Activated T-helper 1 cell treated with anti-CD3 and anti-CD28 coated beads, Interleukin-12 subunit alpha, Interleukin-12 subunit beta, Interleukin-2, Interleukin-4 antibody, amounts not matched to agents 30 ng/mL and 10 ng/mL and 1 ng/mL, durations not matched to agents 14 hours and 24 hours and 36 hours (primary cell): ENCODE results near the gene FADD. TPM values are rescaled to one million over a fixed set of nuclear protein-coding genes. Genes with fewer than 3 reads are reported as not detected.
A peak's percentile ranks its signal among the peaks of the same experiment; 100 is the strongest.

Experiments used
- DNase-seq: peaks from one replicate; pipeline ENCODE4 v3.0.0; 2021; ENCODE audit warnings: low spot score
- H3K27ac Mint-ChIP-seq: one replicate; pipeline ENCODE4 v1.8.0; 2021; ENCODE audit warnings: mild to moderate bottlenecking, mixed read lengths
- H3K27me3 Mint-ChIP-seq: one replicate; pipeline ENCODE4 v1.8.0; 2022; ENCODE audit warnings: mild to moderate bottlenecking, moderate library complexity, mixed read lengths; ENCODE audit not compliant: insufficient read depth
- H3K36me3 Mint-ChIP-seq: one replicate; pipeline ENCODE4 v1.8.0; 2021; ENCODE audit warnings: low read depth, mixed read lengths
- H3K4me1 Mint-ChIP-seq: one replicate; pipeline ENCODE4 v1.8.0; 2021; ENCODE audit warnings: low read depth, mixed read lengths
- H3K4me3 Mint-ChIP-seq: one replicate; pipeline ENCODE4 v1.8.0; 2021; ENCODE audit warnings: mild to moderate bottlenecking, moderate library complexity, mixed read lengths
- H3K9me3 Mint-ChIP-seq: one replicate; pipeline ENCODE4 v1.8.0; 2021; ENCODE audit warnings: mixed read lengths
- intact Hi-C: fragments of 100-400 bp; cut with micrococcal nuclease; formaldehyde crosslinking; loops from one replicate; pipeline ENCODE4 v1.15.1; 2024
- total RNA-seq: library from RNA; stranded (reverse); gene quantifications from 2 replicates; pipeline ENCODE4 v1.2.3, GENCODE V29; 2022

FADD gene
- total RNA-seq, 1 donor from 2014 or later = 47.9 TPM

- peak overlapping the region; percentile 99 for H3K4me3 Mint-ChIP-seq
These were observed 924 bp upstream of the FADD start for GRCh38 chr11:70201882-70202861.

GRCh38 chr11:70203751-70204465, 812 bp downstream of the FADD start:
- H3K27ac Mint-ChIP-seq = peak overlapping the region; percentile 99
- intact Hi-C loops = loop anchor here (1.0 to 5.0 kb wide), 9 partner anchors 66 to 1248 kb away; partner anchors contain the start of genes CTTN, LTO1, NADSYN1 and PPFIA1
- peaks cover 42% of the 10 kb centered on the region for H3K4me1 Mint-ChIP-seq
- H3K4me3 Mint-ChIP-seq = peak overlapping the region; percentile 99
- H3K27me3 Mint-ChIP-seq = peaks cover 9% of the 10 kb centered on the region
- H3K36me3 Mint-ChIP-seq = peaks cover 39% of the 10 kb centered on the region
- DNase-seq = peak; percentile 82
- no peaks in the 10 kb centered on the region for H3K9me3 Mint-ChIP-seq

More at GRCh38 chr11:70201882-70202861, 924 bp upstream of the FADD start:
- intact Hi-C loops = loop anchor here (2.0 to 5.0 kb wide), 5 partner anchors 199 to 1250 kb away; partner anchors contain the start of genes NADSYN1 and TPCN2
- Mint-ChIP-seq H3K27me3 (peaks cover 9% of the 10 kb centered on the region), H3K9me3 (no peaks in the 10 kb centered on the region), H3K4me1 (peaks cover 33% of the 10 kb centered on the region), H3K36me3 (peaks cover 29% of the 10 kb centered on the region), H3K27ac (peak overlapping the region; percentile 96)
- DNase-seq = no peak

- no peaks in the 10 kb centered on the region for H3K9me3 Mint-ChIP-seq
- H3K36me3 Mint-ChIP-seq = peaks cover 44% of the 10 kb centered on the region
- DNase-seq = no peak
- H3K4me1 Mint-ChIP-seq = peaks cover 43% of the 10 kb centered on the region
- H3K27me3 Mint-ChIP-seq = peaks cover 9% of the 10 kb centered on the region
- peak overlapping the region; percentile 99 for H3K4me3 Mint-ChIP-seq
- peak overlapping the region; percentile 99 for H3K27ac Mint-ChIP-seq
- intact Hi-C loops = loop anchor here (2.0 to 5.0 kb wide), 4 partner anchors 194 to 1248 kb away; partner anchors contain the start of genes CTTN and NADSYN1
These were observed 1.3 kb downstream of the FADD start for GRCh38 chr11:70204466-70204799.

- intact Hi-C loops = loop anchor here (2.0 kb wide), 1 partner anchor 194 kb away; the partner anchor contains the start of gene CTTN
- peaks cover 47% of the 10 kb centered on the region for H3K4me1 Mint-ChIP-seq
- DNase-seq = no peak
- H3K27ac Mint-ChIP-seq = peak overlapping the region; percentile 99
- peaks cover 49% of the 10 kb centered on the region for H3K36me3 Mint-ChIP-seq
- peak overlapping the region; percentile 99 for H3K4me3 Mint-ChIP-seq
- no peaks in the 10 kb centered on the region for H3K9me3 Mint-ChIP-seq
- H3K27me3 Mint-ChIP-seq = peaks cover 2% of the 10 kb centered on the region
These were observed 2.1 kb downstream of the FADD start for GRCh38 chr11:70205049-70205725.

GRCh38 chr11:70205766-70206165, 2.7 kb downstream of the FADD start:
- no peaks in the 10 kb centered on the region for H3K9me3 Mint-ChIP-seq
- intact Hi-C loops = loop anchor here (2.0 kb wide), 1 partner anchor 193 kb away; the partner anchor contains the start of gene CTTN
- peaks cover 51% of the 10 kb centered on the region for H3K36me3 Mint-ChIP-seq
- peak overlapping the region; percentile 99 for H3K4me3 Mint-ChIP-seq
- peaks cover 49% of the 10 kb centered on the region for H3K4me1 Mint-ChIP-seq
- H3K27ac Mint-ChIP-seq = peak overlapping the region; percentile 99
- peaks cover 2% of the 10 kb centered on the region for H3K27me3 Mint-ChIP-seq
- DNase-seq = peak; percentile 6

GRCh38 chr11:70206226-70206981, 3.3 kb downstream of the FADD start:
- Mint-ChIP-seq H3K36me3 (peaks cover 51% of the 10 kb centered on the region), H3K9me3 (no peaks in the 10 kb centered on the region), H3K27me3 (no peaks in the 10 kb centered on the region), H3K4me3 (peak overlapping the region; percentile 99), H3K27ac (peak overlapping the region; percentile 99), H3K4me1 (peaks cover 49% of the 10 kb centered on the region)
- DNase-seq = no peak
- intact Hi-C loops = no loop called here

GRCh38 chr11:70206982-70207376, 3.9 kb downstream of the FADD start:
- Mint-ChIP-seq H3K27me3 (no peaks in the 10 kb centered on the region), H3K4me3 (no peak overlapping the region), H3K9me3 (no peaks in the 10 kb centered on the region), H3K27ac (no peak overlapping the region), H3K36me3 (peaks cover 51% of the 10 kb centered on the region), H3K4me1 (peaks cover 49% of the 10 kb centered on the region)
- DNase-seq = no peak
- intact Hi-C loops = no loop called here

- Mint-ChIP-seq H3K27ac (no peak overlapping the region), H3K4me3 (no peak overlapping the region), H3K36me3 (peaks cover 51% of the 10 kb centered on the region), H3K4me1 (peaks cover 46% of the 10 kb centered on the region), H3K27me3 (no peaks in the 10 kb centered on the region), H3K9me3 (no peaks in the 10 kb centered on the region)
- intact Hi-C loops = no loop called here
- DNase-seq = no peak
These were observed 4.5 kb downstream of the FADD start for GRCh38 chr11:70207531-70208131.

- Mint-ChIP-seq H3K4me1 (peaks cover 39% of the 10 kb centered on the region), H3K27me3 (no peaks in the 10 kb centered on the region), H3K4me3 (no peak overlapping the region), H3K36me3 (peaks cover 43% of the 10 kb centered on the region), H3K9me3 (no peaks in the 10 kb centered on the region), H3K27ac (no peak overlapping the region)
- DNase-seq = no peak
- intact Hi-C loops = no loop called here
These were observed 6.4 kb downstream of the FADD start for GRCh38 chr11:70209391-70209912.

GRCh38 chr11:70210051-70210501, 7.0 kb downstream of the FADD start:
- H3K4me1 Mint-ChIP-seq = peaks cover 33% of the 10 kb centered on the region
- H3K27ac Mint-ChIP-seq = no peak overlapping the region
- peaks cover 37% of the 10 kb centered on the region for H3K36me3 Mint-ChIP-seq

GRCh38 chr11:70210530-70210929, 7.4 kb downstream of the FADD start:
- no peaks in the 10 kb centered on the region for H3K27me3 Mint-ChIP-seq
- no peak for DNase-seq
- H3K4me1 Mint-ChIP-seq = peaks cover 28% of the 10 kb centered on the region
- intact Hi-C loops = no loop called here
- H3K9me3 Mint-ChIP-seq = no peaks in the 10 kb centered on the region
- peaks cover 34% of the 10 kb centered on the region for H3K36me3 Mint-ChIP-seq
- no peak overlapping the region for H3K27ac Mint-ChIP-seq
- no peak overlapping the region for H3K4me3 Mint-ChIP-seq

More at GRCh38 chr11:70210051-70210501, 7.0 kb downstream of the FADD start:
- Mint-ChIP-seq H3K4me3 (no peak overlapping the region), H3K9me3 (no peaks in the 10 kb centered on the region), H3K27me3 (no peaks in the 10 kb centered on the region)
- intact Hi-C loops = no loop called here
- DNase-seq = no peak
